ENCODE results near the gene TRPM7. TPM values are rescaled to one million over a fixed set of nuclear protein-coding genes. Genes with fewer than 3 reads are reported as not detected.

Gene TRPM7
- total RNA-seq, 1 donor from 2014 or later = 34.8 TPM

DNA sequence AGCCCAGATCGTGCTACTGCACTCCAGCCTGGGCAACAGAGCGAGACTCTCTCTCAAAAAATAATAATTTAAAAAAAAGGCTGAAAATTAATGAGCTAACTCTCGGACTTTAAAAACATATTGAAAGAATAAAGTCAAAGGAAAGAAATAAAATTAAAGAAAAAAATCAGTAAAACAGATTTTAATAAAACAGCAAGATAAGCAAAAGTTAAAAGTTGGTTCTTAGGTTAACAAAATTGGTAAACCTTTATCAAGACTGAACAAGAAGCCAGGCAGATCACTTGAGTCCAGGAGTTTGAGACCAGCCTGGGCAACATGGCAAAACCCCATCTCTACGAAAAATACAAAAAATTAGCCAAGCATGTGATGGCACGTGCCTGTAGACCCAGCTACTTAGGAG lies 20.7 kb downstream of the TRPM7 start:
- no peaks in the 10 kb centered on the region for H3K9me3 Mint-ChIP-seq
- H3K4me3 Mint-ChIP-seq = no peak overlapping the region
- H3K27ac Mint-ChIP-seq (ENCODE audit: unreplicated experiment) = no peak overlapping the region
- peaks cover 24% of the 10 kb centered on the region for H3K36me3 Mint-ChIP-seq (ENCODE audit: low read depth)
- TF ChIP-seq, protein P1, sequence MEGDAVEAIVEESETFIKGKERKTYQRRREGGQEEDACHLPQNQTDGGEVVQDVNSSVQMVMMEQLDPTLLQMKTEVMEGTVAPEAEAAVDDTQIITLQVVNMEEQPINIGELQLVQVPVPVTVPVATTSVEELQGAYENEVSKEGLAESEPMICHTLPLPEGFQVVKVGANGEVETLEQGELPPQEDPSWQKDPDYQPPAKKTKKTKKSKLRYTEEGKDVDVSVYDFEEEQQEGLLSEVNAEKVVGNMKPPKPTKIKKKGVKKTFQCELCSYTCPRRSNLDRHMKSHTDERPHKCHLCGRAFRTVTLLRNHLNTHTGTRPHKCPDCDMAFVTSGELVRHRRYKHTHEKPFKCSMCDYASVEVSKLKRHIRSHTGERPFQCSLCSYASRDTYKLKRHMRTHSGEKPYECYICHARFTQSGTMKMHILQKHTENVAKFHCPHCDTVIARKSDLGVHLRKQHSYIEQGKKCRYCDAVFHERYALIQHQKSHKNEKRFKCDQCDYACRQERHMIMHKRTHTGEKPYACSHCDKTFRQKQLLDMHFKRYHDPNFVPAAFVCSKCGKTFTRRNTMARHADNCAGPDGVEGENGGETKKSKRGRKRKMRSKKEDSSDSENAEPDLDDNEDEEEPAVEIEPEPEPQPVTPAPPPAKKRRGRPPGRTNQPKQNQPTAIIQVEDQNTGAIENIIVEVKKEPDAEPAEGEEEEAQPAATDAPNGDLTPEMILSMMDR (conservative IDR thresholded peaks at IDR 0.05) = no peak
- DNase-seq (ENCODE audit: low read depth, low spot score) = no peak
- H3K27me3 Mint-ChIP-seq (ENCODE audit: low read depth) = no peaks in the 10 kb centered on the region
- no peaks in the 10 kb centered on the region for H3K4me1 Mint-ChIP-seq

DNA sequence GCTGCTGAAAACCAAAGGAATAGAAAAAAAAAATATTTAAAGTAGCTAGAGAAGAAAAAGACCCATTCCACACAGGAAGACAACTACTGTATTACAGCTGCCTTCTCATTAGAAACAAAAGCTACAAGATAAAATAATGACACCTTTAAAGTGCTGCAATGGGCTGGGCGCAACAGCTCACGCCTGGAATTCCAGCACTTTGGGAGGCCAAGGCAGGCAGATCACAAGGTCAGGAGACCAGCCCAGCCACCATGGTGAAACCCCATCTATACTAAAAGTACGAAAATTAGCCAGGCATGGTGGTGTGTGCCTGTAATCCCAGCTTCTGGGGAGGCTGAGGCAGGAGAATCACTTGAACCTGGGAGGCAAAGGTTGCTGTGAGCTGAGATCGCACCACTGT lies 31.0 kb downstream of the TRPM7 start:
- H3K9me3 Mint-ChIP-seq = no peaks in the 10 kb centered on the region

DNA sequence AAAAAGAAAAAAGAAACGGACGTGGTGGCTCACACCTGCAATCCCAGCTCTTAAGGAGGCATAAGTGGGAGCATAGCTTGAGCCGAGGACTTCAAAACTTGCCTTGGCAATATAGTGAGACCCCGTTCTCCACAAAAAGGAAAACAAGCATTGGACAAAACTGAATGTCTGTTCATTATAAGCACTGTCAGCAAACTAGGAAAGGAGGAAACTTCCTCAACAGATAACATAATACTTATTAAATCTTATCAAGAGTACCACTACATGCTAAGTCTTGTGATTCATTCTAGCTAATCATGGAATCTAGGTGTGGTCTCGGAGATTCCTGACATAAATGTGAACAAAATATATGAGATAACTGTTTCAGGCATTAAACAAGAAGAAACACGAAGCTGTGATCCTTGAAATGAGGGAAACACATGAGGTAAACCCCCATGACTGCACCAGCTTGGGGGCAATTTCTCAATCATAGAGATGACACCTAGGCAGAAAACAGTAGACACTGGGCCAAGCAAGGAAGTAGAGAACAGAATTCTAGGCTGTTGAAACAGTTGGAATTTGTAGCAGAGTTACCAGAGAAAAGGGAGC lies 33.3 kb downstream of the TRPM7 start:
- H3K27ac Mint-ChIP-seq (ENCODE audit: unreplicated experiment) = peak overlapping the region; percentile 15
- TF ChIP-seq, protein P1 (conservative IDR thresholded peaks at IDR 0.05) = no peak
- H3K4me1 Mint-ChIP-seq = no peaks in the 10 kb centered on the region
- peaks cover 13% of the 10 kb centered on the region for H3K36me3 Mint-ChIP-seq (ENCODE audit: low read depth)
- H3K27me3 Mint-ChIP-seq (ENCODE audit: low read depth) = no peaks in the 10 kb centered on the region
- H3K9me3 Mint-ChIP-seq = no peaks in the 10 kb centered on the region
- H3K4me3 Mint-ChIP-seq = no peak overlapping the region
- no peak for DNase-seq (ENCODE audit: low read depth, low spot score)

More for the DNA sequence above, 31.0 kb downstream of the TRPM7 start:
- no peaks in the 10 kb centered on the region for H3K27me3 Mint-ChIP-seq (ENCODE audit: low read depth)
- no peak overlapping the region for H3K27ac Mint-ChIP-seq (ENCODE audit: unreplicated experiment)
- H3K4me1 Mint-ChIP-seq = no peaks in the 10 kb centered on the region
- TF ChIP-seq, protein P1 (conservative IDR thresholded peaks at IDR 0.05) = no peak
- H3K36me3 Mint-ChIP-seq (ENCODE audit: low read depth) = peaks cover 15% of the 10 kb centered on the region
- no peak overlapping the region for H3K4me3 Mint-ChIP-seq
- DNase-seq (ENCODE audit: low read depth, low spot score) = no peak

DNA sequence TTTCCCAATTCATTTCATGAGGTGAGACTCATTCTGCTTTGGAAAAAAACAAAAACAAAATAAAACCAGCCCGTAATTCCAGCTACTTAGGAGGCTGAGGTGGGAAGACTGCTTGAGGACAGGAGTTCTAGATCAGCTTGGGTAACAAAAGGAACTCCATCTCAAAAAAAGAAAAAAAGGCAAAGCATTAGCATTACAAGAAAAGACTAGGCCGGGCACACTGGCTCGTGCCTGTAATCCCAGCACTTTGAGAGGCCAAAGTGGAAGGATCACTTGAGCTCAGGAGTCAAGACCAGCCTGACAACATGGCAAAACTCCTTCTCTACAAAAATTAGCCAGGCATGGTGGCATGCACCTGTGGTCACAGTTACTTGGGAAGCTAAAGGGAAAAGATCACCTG lies 33.9 kb downstream of the TRPM7 start:
- no peak for DNase-seq (ENCODE audit: low read depth, low spot score)
- Mint-ChIP-seq H3K27ac (ENCODE audit: unreplicated experiment) (no peak overlapping the region), H3K36me3 (ENCODE audit: low read depth) (peaks cover 13% of the 10 kb centered on the region), H3K4me3 (no peak overlapping the region), H3K27me3 (ENCODE audit: low read depth) (no peaks in the 10 kb centered on the region), H3K4me1 (no peaks in the 10 kb centered on the region), H3K9me3 (no peaks in the 10 kb centered on the region)
- TF ChIP-seq, protein P1 (conservative IDR thresholded peaks at IDR 0.05) = no peak

DNA sequence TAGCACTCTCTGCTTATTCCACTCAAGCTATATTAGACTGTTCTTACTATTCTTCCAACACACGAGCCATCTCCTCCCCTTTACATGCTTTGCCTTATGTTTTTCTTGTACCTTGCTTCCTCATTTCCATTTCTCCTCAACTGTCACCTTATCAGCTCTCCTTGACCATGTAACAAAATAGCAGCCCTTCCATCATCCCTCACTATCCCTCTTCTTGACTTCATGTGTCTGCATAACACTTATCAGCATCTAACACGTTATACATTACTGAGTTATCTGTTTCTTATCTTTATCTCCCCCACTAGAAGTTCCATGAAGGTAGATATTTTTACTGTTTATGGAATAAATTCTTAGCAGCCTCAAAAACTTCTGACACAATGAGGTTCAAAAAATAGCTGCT lies 45.3 kb downstream of the TRPM7 start:
- Mint-ChIP-seq H3K27me3 (ENCODE audit: low read depth) (no peaks in the 10 kb centered on the region), H3K9me3 (no peaks in the 10 kb centered on the region), H3K4me3 (no peak overlapping the region), H3K4me1 (no peaks in the 10 kb centered on the region), H3K36me3 (ENCODE audit: low read depth) (peaks cover 18% of the 10 kb centered on the region), H3K27ac (ENCODE audit: unreplicated experiment) (no peak overlapping the region)
- DNase-seq (ENCODE audit: low read depth, low spot score) = no peak
- TF ChIP-seq, protein P1 (conservative IDR thresholded peaks at IDR 0.05) = no peak
